Neural crest cell (in vitro differentiated cells): ENCODE measurements around the gene ECI1. TPM values are rescaled to one million over a fixed set of nuclear protein-coding genes. Genes with fewer than 3 reads are reported as not detected.

Experiments
- DNase-seq: peaks from one replicate; pipeline ENCODE4 v3.0.0; 2021; ENCODE audit warnings: low read depth, mixed read lengths, low spot score
- H3K27ac Mint-ChIP-seq: one replicate; pipeline ENCODE4 v1.8.0; 2021; ENCODE audit warnings: mild to moderate bottlenecking, mixed read lengths; ENCODE audit not compliant: unreplicated experiment
- H3K27me3 Mint-ChIP-seq: 2 replicates; pipeline ENCODE4 v1.8.0; 2021; ENCODE audit warnings: low read depth, mild to moderate bottlenecking, mixed read lengths
- H3K36me3 Mint-ChIP-seq: 2 replicates; pipeline ENCODE4 v1.8.0; 2021; ENCODE audit warnings: low read depth, mild to moderate bottlenecking, mixed read lengths
- H3K4me1 Mint-ChIP-seq: 2 replicates; pipeline ENCODE4 v1.8.0; 2021; ENCODE audit warnings: mixed read lengths
- H3K4me3 Mint-ChIP-seq: one replicate; pipeline ENCODE4 v1.8.0; 2021; ENCODE audit warnings: mild to moderate bottlenecking, mixed read lengths
- H3K9me3 Mint-ChIP-seq: 2 replicates; pipeline ENCODE4 v1.8.0; 2021; ENCODE audit warnings: mixed read lengths
- total RNA-seq: library from RNA; stranded (reverse); gene quantifications from 2 replicates; pipeline ENCODE4 v1.2.1, GENCODE V29; 2021
- TF ChIP-seq, protein P1 (sequence below): fragments of 200-600 bp; sonication (generic); conservative IDR thresholded peaks from 2 replicates; pipeline ENCODE4 v1.5.0; 2021; ENCODE audit warnings: antibody characterized with exemption, mild to moderate bottlenecking

The ECI1 gene
- total RNA-seq, 1 donor from 2014 or later: 79.2 TPM

DNA sequence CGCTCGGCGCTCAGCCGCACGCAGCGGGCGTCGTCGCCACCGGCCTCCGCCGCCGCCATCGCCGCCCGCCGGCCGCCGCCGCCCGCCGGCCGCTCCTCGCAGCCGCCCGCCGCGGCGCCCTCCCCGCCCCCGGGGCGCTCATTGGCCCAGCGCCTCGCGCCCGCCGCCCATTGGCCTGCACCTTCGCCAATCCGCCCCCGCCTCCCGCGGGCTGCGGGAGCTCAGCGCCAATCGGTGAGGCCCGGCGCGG lies 36.7 kb downstream of the ECI1 start, which contains the start of gene PGP:
Gene PGP, minus strand, starts transcription at position 122 of the 250 bp plus-strand sequence. Its CDS starts 63 bp downstream, at position 59.
- H3K9me3 Mint-ChIP-seq: no peaks in the 10 kb centered on the region
- TF ChIP-seq, protein P1, sequence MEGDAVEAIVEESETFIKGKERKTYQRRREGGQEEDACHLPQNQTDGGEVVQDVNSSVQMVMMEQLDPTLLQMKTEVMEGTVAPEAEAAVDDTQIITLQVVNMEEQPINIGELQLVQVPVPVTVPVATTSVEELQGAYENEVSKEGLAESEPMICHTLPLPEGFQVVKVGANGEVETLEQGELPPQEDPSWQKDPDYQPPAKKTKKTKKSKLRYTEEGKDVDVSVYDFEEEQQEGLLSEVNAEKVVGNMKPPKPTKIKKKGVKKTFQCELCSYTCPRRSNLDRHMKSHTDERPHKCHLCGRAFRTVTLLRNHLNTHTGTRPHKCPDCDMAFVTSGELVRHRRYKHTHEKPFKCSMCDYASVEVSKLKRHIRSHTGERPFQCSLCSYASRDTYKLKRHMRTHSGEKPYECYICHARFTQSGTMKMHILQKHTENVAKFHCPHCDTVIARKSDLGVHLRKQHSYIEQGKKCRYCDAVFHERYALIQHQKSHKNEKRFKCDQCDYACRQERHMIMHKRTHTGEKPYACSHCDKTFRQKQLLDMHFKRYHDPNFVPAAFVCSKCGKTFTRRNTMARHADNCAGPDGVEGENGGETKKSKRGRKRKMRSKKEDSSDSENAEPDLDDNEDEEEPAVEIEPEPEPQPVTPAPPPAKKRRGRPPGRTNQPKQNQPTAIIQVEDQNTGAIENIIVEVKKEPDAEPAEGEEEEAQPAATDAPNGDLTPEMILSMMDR: no peak
- peak within 1 kb of the TSS; percentile 94 for H3K4me3 Mint-ChIP-seq

GRCh38 chr16:2213817-2214718 lies 37.3 kb downstream of the ECI1 start:
- H3K36me3 Mint-ChIP-seq: peaks cover 4% of the 10 kb centered on the region
- H3K4me3 Mint-ChIP-seq: peak overlapping the region; percentile 94
- no peaks in the 10 kb centered on the region for H3K9me3 Mint-ChIP-seq
- TF ChIP-seq, protein P1: no peak
- peaks cover 8% of the 10 kb centered on the region for H3K27me3 Mint-ChIP-seq
- peaks cover 27% of the 10 kb centered on the region for H3K4me1 Mint-ChIP-seq
- H3K27ac Mint-ChIP-seq: no peak overlapping the region
- no peak for DNase-seq

More for the DNA sequence above, 36.7 kb downstream of the ECI1 start, which contains the start of gene PGP:
- Mint-ChIP-seq H3K36me3 (peaks cover 4% of the 10 kb centered on the region), H3K27me3 (peaks cover 8% of the 10 kb centered on the region), H3K4me1 (peaks cover 27% of the 10 kb centered on the region), H3K27ac (peak within 1 kb of the TSS; percentile 96)
- DNase-seq: no peak

DNA sequence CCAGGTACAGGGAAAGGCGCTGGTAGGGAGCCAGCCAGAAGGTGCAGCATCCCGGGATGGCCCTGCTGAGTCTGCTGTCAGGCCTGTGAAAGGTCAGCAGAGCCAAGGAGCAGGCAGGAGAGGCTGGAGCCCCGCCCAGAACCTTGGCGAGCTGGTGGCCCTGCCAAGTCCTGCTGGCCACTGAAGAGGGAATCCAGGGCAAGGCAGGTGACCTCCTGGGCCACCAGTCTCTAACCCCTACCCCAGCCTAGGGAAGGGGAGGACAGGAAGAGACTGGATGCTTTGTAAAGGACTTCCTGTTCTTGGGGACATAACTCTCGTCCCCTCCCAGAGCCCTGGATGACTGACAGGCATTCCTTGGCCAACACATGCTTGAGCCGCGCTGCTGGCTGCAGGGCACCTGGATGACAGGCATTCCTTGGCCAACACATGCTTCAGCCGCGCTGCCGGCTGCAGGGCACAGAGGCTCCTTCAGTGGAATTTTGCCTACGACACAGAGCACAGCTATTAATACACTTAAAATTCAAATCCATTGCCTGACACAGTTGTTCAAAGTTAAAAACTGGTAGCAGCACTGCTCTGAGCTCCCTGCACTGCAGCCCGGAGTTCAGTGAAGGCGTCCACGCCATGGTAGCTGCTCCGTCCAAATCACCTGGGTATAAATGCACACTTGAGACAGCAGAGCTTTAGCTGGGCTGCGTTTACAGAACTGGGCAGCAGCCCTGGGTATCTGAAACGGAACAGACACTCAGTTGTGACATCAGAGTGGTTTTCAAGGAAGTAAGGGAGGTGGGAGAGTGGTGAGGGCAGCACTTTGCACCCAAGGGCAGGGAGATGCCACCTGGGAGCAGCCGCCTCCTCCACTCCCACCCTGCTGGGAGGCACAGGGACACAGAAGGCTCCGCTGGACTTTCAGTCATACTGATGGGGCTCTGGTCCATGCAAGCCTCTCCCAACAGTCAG lies 38.7 kb downstream of the ECI1 start:
- H3K27ac Mint-ChIP-seq: peak overlapping the region; percentile 81
- TF ChIP-seq, protein P1: no peak
- H3K36me3 Mint-ChIP-seq: peaks cover 6% of the 10 kb centered on the region
- H3K27me3 Mint-ChIP-seq: peaks cover 8% of the 10 kb centered on the region
- no peak for DNase-seq
- no peaks in the 10 kb centered on the region for H3K9me3 Mint-ChIP-seq
- H3K4me3 Mint-ChIP-seq: peak overlapping the region; percentile 94
- H3K4me1 Mint-ChIP-seq: peaks cover 28% of the 10 kb centered on the region

- no peak for DNase-seq
- Mint-ChIP-seq H3K4me1 (peaks cover 32% of the 10 kb centered on the region), H3K27ac (no peak overlapping the region), H3K27me3 (peaks cover 8% of the 10 kb centered on the region), H3K9me3 (no peaks in the 10 kb centered on the region), H3K36me3 (peaks cover 9% of the 10 kb centered on the region), H3K4me3 (peak overlapping the region; percentile 94)
- TF ChIP-seq, protein P1: no peak
Measured at GRCh38 chr16:2211923-2212347, 39.5 kb downstream of the ECI1 start.
